Left forelimb (tissue), 1 donor: Measurements from ENCODE around the gene GLCE.

Experiments
- DNase-seq: peaks from one replicate; pipeline ENCODE4 v3.0.0-alpha.2; 2018; ENCODE audit warnings: low spot score

Gene GLCE

DNA sequence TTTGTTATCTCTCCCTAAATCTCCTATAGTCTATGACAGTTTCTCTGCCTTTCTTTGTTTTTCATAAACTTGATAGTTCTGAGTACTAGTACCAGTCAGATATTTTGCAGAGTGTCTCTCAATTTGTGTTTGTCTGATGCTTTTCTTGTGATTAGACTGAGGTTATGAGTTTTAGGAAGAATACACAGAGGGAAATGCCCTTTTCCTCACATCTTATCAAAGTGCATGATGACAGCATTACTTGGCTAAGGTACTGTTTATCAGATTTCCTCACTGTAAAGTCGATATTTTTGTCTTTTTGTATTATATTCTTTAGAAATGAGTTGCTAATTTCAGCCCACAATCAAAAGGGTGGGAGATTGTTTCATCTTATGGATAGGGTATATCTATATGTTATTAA is 45.6 kb downstream of the GLCE start:
- no peak for DNase-seq

- DNase-seq: no peak
These were observed 49.2 kb downstream of the GLCE start for GRCh38 chr15:69209661-69210060.

- no peak for DNase-seq
These were observed 50.1 kb downstream of the GLCE start for GRCh38 chr15:69210574-69210973.

DNA sequence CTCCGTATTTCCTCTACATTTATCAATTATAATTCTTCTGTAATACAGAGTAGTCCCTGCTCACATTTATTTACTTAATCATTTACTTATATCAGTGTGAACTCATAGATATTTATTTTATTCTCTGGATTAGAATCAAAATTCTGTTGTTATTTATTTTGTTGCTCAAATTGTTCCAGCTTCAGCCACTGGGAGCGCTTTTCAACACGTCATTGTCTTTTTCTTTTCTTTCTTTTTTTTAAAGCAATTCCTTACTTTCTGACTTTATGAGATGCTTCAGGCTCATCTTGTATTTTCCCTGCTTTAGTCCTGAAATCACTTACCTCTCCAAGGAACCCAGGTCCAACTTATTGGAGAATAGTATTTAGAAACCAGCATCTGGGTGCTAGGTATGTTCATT is 53.4 kb downstream of the GLCE start:
- DNase-seq: no peak

GRCh38 chr15:69215314-69216035 is 55.0 kb downstream of the GLCE start:
- DNase-seq: no peak

- DNase-seq: no peak
These were observed 56.9 kb downstream of the GLCE start for GRCh38 chr15:69217381-69217780.

DNA sequence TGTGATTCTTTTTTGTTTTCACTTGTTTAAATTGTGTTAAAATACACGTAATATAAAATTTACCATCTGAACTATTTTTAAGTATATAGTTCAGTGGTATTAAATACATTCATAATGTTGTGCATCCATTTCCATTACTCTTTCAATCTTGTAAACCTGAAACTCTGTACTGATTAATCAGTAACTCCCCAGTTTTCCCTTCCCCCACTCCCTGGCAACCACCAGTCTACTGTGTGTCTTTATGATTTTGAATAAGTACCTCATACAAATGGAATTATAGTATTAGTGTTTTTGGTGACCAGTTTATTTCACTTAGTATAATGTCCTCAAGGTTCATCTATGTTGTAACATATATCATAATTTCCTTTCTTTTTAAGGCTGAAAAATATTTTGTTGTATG is 59.3 kb downstream of the GLCE start:
- DNase-seq: no peak

DNA sequence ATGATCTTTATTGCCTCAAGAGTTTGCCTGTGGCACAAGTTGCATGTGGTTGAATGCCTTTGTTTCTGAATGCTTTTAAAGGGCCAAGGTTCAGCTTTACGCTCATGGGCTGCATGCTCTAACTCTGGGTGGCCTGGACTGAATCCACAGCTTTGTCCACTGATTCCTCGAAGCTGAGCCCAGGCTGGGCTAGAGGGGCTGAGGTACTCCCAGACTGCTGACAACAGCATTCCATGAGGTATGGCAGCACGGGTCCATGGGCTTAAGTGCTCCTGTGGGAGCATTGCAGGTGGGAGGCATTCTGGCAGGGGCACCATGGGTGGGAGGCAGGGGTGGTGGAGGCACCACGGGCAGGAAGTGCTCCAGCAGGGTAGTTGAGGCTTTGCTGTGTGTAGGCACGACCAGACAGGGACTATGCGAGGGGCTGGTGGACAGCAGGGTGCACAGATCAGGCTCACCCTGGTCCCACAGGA is 61.6 kb downstream of the GLCE start:
- no peak for DNase-seq

DNA sequence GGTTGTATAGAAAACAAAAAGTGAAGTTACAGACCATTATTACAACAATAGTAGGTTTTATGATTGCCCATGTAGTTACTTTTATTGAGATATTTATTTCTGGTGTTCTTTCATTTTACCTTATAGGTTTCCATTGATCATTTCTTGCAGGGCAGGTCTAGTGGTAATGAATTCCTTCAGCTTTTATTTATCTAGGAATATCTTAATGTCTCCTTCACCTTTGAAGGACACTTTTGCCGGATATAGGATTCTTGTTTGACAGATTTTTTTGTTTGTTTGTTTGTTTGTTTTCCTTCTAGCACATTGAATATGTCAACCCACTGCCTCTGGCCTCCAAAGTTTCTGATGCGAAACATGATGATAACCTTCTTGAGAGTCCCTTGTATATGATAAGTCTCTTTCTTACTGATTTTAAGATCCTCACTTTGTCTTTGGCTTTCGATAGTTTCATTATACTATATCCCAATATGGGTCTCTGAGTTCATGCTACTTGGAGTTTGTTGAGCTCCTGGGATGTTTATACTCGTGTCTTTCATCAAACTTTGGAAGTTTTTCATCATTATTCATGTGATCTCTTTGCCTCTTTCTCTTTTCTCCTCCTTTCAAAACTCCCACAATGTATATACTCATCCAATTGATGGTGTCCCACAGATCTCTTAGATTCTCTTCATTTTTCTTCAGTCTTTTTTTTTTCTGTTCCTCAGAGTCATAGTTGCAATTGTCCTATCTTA is 62.8 kb downstream of the GLCE start:
- no peak for DNase-seq

DNA sequence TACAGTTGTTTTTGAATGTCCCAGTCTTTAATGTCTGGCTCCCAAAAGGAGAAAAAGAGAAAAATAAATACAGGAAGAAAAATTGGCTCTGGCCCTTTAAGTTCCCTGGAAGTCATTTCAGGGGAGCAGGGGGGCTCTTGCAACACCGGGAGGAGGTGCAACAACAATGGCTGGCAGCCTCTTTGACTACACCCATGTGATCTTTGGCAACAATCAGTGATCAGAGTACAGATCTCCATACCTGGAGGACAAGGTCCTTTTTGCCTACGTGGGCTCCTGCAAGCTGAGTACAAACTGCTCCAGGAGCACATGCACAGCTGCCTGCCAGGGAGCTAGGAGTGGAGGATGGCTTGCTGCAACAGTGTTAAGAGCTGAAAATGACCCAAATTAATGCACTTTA is 63.9 kb downstream of the GLCE start:
- no peak for DNase-seq

- no peak for DNase-seq
These were observed 65.1 kb downstream of the GLCE start for GRCh38 chr15:69225355-69226022.

DNA sequence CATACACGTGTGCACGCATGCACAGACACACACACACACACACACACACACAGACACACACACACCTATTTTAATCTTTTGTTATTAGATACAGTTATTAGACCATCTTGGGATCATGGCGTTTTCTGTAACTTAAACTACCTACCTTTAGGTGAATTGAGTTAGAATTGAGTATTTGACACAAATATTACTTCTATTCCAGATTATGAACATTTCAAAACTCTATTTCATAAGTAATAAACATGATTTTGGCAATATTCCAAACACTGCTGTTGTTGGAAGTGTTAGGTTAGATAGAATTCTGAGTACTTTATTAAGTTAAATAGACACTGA is 65.6 kb downstream of the GLCE start:
- DNase-seq: no peak

- no peak for DNase-seq
These were observed 71.7 kb downstream of the GLCE start for GRCh38 chr15:69232144-69232543.

- no peak for DNase-seq
These were observed 72.3 kb downstream of the GLCE start for GRCh38 chr15:69232765-69233164.

DNA sequence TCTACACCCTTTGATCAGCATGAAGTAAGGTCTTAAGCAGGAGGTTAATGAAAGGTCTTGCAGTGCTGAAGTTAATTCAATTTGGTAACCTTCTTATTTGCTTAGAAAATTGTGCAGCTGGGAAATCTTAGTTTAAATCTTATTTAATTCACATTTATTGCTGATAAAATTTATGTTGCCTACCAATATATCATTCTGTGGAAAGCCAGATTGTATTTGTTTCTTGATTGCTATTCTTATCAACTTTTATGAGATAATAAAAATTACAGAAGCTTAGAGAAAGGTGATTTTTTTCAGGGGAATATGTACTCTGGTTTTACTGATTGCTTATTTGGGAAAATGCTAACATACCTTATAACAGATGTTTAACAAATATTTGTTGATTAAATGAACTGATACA is 74.2 kb downstream of the GLCE start:
- DNase-seq: no peak

DNA sequence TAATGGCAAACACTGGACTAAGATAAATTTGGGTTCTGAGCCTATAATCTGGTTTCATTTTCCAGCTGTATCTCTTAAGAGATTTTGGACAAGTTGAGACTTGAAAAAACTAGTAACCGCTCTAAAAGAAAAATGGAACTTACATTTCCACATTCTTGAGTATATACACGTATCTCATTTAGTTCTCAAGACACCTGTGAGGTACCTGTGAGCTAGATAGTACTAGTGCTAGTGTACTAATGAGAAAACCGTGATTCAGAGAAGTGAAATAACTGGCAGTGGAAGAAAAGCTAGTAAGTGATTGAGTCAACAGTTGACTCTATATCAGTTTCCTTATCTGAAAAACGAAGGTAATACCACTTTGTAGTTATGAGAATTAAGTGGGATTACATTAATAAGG is 76.1 kb downstream of the GLCE start:
- DNase-seq: no peak

- no peak for DNase-seq
These were observed 77.3 kb downstream of the GLCE start for GRCh38 chr15:69237718-69238117.

DNA sequence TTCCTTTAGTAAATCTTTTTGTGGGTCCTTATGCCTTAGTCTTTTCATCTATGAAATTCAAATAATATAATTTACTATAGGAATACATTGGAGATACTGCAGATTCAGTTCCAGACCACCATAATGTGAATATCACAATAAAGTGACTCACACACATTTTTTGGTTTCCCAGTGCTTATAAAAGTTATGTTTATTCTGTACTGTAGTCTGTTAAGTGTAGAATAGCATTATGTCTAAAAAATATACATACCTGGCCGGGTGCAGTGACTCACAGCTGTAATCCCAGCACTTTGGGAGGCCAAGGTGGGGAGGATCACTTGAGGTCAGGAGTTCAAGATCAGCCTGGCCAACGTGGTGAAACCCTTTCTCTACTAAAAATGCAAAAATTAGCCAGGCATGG is 84.4 kb downstream of the GLCE start:
- no peak for DNase-seq

DNA sequence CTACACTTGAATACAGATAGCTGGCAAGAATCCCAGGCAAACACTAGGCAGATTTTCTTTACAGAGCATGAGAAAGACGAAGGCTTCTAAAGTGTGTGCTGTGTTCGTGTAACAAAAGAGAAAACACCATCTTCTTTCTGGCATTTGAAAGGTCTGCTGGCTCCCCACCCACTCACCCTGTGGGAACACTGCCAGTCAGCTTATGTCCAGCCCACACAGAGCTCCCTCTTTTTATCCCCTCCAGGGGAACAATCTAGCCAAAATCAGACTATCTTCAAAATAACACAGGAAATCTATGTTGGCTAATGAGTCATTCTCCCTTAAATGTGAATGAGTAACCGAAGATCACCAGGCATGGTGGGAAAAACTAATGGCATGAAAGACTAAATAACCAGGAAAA is 92.7 kb downstream of the GLCE start:
- DNase-seq: no peak

GRCh38 chr15:69265347-69265955 is 105.0 kb downstream of the GLCE start:
- no peak for DNase-seq

- no peak for DNase-seq
These were observed 110.8 kb downstream of the GLCE start for GRCh38 chr15:69271217-69271616.

DNA sequence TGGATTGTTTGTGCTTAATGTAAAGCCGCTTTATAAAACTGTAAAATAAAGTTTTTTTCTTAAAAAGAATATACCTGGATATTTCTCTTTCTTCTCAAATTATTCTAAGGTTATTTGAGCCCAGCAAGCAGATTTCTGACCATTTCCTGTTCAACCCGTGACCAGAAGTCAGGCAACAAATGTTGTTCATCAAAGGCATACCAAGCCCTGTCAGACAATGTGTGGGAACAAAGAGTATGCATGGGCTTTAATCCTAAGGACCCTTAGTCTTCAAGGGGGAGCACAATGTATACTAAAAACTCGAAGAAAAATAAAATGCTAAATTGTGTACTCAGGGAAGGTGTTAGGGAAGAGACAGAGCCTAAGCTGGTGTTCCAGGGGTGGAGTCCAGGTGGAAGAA is 111.7 kb downstream of the GLCE start:
- DNase-seq: no peak

DNA sequence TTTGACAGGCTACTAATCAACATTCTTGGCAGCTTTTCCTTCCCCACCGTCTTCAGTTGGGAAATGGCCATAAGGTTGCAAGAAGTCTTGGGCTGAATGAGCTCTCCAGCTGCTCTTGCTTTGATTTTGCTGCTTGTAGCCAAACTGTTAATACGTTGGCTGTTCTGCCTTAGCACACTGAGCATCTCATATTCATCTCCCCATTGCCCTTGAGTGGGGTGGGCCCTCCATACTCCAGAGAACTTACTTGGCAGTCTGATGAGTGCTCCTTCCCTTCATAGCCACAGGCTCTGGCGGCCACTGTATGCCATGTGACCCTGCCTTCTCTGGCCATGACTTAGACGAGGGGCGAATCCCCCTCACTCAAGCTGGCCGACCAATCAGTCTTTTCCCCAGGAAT is 112.5 kb downstream of the GLCE start:
- no peak for DNase-seq
